Activated T-cell treated with anti-CD3 and anti-CD28 coated beads, Interleukin-2, amount 50 U/mL, for 1 hour (primary cell): ENCODE measurements around the gene MEOX2.

ENCODE experiments used
- DNase-seq: peaks from one replicate; pipeline ENCODE4 v3.0.0-alpha.2; 2020

Gene MEOX2

DNA sequence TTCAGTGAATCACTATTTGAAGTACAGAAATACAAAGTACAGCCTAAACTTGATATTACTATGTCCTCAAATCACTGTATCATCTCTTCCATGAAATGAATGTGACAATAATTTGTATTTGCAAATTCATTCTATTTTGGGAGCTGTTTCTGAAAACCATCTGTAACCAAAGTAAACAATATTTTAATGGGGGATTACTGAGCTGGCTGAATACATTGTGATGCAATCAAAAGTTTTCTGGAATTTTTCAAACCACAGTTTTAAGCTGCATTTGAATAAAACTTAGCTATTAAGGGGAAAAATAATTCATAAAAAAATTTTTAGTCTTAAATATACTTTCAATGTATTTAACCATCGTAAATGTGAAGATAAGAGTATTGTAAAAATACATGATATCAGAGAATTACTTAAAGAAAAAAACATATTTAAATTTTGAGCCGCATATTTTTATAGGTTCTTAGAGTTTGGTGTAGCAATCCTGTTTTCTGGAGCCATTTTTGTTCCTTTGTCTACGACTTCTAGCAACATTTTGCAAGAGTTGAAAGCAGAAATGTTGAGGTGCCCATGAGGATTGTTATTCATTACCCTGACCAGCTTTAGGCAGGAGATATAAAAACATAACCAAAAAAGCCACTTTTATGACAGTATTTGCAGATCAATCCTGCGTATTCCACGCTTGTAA, 78.8 kb downstream of the MEOX2 start:
- no peak for DNase-seq

DNA sequence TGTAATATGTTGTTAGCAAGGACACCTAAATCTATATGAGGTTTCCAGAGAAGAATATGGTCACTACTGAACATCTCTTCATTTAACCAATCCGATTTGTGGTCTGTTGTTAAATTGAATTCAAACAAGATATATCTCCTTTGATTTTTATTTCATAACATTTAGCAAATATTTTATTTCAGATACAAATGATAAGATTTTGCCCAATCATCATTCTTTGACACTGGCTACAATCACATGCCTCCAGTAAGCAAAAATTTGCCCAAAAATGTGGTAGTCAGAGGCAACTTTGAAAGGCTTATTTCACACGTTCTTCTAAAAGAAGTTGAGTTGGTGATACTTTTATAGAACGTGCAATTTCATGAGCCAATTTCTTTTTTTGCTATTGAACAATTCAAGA, 79.9 kb downstream of the MEOX2 start:
- no peak for DNase-seq

DNA sequence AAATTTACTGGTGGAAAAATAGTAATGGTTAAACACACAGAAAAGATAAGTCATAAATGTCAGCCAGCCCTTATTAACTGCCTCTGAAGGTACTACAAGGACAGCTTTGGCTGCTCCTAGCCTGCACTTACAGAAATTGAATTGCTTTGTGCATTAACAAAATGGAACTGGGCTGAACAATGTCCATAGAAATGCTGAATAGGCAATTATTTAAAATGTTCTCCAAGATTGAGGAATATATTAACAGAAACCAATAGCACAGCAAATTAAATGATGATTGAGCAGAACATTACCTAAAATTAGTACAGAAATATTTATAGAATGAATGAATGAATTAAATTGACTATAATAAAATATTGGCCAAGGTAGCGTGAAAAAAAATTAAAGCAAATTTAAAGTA, 82.3 kb downstream of the MEOX2 start:
- DNase-seq, result no peak

DNA sequence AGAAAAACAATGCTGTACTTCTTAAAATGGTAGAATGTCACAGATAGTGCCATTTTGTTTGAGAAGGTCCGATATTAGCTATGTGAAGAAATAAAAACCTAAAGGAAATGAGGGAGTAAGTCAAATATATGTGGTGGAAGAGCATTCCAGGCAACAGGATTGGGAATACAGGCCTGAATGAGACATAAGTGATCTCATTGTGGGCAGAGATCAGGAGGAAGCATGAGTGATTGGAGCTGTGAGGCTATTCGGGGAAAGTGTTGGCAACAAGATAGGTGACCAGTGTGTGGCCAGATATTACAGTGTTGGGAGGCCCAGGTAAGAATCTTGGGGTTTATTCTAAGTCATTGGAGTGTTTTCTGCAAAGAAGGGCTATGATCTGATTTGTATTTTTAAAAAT, 83.4 kb downstream of the MEOX2 start:
- DNase-seq, result no peak

DNA sequence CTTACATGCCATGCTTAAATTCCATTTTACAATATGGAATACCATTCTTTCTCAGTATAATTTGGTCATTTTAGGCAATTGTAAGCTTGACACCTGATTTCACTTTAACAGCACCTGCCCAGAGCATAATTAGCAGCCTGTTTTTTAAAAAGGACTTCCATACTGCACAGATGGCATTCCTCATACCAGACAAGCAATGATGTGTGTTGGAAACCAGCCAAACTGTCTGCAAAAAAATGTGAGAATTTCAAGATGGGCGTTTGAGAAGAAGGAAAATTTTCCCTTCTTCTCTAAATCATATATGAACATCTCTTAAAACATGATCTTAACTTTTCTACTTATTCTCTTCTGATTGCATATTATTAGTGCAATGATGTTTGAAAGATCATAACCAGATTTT, 84.2 kb downstream of the MEOX2 start:
- no peak for DNase-seq

DNA sequence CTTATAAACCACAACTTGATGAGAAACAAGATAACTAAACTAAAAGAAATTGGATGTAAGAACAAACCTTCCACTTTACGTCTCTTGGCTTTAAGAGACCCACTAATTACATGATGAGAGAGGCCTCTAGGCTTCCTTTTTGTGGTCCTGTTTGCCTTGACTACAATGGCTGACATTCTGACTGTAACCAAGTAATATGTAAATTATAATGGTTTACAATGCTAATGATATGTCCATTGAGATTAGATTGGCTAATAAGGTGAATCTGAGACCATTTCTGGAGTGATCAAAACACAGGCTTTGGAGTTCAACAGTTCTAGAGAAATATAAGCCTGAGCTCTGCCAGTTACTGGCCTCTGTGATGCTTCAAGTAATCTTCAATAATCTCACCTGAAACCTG, 85.3 kb downstream of the MEOX2 start:
- no peak for DNase-seq

DNA sequence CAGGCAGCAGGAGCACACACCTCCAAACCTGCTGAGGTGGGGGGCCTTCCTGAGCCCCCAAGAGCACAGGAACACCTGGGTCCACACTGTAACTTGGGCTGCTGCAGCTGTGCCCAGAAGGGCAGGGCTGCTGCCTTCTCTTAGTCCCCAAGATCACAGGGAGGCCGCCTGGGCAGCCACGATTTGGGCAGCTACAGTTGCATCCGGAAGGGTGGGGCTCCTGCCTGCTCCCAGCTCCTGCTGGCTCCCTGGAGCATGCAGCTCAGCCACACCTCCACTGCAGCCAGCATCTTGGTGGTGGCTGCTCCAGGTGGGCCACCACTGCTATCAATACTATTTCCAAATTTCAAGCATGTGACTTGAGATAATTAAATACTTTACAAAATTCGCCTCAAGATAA, 86.2 kb downstream of the MEOX2 start:
- DNase-seq, result no peak

DNA sequence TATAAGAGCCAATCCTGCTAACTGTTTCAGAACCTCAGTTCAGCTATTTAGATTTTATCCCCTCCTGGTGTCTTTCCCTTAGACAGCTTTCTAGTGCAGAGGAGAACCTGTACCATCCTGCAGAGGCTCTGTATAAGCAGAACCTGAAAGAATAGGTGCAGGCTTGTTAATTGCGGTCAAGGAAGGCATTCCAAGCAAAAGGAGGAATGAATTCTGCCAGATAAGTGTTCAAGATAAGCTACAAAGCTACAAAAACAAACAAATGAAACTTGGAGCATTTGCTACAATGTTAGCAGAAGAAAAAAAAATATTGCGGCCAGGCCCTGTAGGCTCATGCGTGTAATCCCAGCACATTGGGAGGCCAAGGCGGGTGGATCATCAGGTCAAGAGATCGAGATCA, 92.0 kb downstream of the MEOX2 start:
- DNase-seq, result no peak

DNA sequence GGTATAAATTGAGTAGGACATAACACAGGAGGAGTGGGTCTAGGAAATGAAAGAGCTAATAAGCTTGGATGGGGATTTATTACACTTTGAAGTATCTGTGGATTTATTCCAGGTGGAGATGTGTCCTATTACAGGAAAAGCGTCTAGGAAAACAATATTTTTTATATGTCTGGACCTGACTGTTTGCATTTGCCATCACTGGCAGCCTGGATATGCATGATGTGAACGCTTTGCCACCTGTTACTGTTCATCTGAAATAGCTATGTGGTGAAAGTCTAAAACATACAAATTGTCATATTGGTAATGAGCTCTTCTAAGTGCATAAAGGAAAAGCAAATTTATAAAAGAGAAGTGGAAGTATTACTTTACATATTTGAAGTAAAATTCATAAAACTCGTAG, 93.1 kb downstream of the MEOX2 start:
- no peak for DNase-seq

DNA sequence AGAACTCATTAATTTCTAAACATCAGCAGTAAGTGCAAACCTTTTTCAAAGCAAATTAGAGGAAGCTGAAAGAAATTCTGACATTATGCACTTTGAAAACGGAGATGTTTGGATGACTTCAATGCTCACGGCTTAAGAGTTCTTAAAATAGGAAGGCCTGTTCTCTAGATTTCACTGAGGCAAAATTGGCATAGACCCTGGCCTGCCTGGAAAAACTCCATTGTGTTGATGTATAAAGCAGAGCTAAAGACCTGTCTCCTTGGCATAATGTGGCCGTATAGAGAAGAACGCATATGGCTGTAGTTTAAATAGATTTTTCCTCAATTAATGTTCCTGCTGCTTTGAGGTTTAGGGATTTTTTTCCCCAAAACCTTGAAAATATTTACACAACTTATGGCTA, 100.2 kb downstream of the MEOX2 start:
- DNase-seq, result no peak

DNA sequence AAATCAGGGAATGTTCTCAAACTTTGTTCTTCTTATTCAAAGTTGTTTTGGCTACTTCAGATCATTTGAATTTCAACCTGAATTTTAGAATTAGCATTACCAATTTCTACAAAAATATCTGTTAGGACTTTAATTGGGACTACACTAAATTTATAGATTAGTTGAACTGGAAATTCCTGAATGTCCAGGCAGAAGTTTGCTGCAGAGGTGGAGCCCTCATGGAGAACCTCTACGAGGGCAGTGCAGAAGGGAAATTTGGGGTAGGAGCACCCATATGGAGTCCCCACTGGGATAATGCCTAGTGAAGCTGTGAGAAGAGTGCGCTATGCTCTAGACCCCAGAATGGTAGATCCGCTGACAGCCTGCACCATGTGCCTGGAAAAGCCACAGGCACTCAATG, 101.9 kb downstream of the MEOX2 start:
- DNase-seq, result no peak

DNA sequence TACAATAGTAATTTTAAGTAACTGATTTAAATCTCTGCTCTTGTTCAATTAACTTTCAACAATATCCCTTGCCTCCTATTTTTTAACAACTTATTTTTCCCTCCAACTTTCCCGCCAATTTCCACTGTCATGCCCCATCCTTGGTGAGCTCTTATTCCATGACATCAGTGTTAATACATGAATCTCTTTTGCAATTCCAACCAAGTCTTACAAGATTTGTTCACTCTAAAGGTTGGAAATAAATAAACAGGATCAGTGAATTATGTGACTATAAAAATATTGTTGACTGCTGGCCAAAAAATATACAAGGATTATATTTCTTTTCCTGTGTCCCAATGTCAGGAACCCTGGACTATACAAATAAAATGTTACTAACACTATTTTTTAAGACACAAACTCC, 103.7 kb downstream of the MEOX2 start:
- no peak for DNase-seq

DNA sequence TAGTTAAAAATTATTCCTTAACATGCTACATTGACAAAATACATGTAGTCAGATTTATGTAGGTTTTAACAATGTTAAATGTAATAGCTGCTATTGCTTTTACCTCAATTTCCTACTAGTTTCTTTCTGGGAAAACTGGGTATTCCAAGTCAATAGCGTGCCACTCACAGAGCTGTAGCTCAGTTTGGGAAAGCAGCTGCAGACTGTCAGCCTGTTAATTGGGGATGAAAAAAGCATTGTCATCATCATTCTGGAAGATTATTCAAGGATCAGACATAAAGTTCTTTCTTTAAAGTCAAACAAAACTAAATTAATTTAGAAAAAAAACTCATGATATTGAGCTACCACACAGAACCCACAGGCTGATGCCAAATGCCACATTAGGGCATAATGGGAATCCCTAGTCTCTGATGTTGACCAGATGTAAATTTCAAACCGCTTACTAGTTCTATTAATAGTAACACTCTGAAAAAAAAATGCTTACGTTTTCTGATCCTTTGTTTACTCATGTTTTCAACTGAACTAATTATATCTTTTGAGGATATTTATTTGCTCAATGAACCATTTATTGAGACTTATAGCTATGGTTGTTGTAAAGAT, 105.0 kb downstream of the MEOX2 start:
- no peak for DNase-seq

DNA sequence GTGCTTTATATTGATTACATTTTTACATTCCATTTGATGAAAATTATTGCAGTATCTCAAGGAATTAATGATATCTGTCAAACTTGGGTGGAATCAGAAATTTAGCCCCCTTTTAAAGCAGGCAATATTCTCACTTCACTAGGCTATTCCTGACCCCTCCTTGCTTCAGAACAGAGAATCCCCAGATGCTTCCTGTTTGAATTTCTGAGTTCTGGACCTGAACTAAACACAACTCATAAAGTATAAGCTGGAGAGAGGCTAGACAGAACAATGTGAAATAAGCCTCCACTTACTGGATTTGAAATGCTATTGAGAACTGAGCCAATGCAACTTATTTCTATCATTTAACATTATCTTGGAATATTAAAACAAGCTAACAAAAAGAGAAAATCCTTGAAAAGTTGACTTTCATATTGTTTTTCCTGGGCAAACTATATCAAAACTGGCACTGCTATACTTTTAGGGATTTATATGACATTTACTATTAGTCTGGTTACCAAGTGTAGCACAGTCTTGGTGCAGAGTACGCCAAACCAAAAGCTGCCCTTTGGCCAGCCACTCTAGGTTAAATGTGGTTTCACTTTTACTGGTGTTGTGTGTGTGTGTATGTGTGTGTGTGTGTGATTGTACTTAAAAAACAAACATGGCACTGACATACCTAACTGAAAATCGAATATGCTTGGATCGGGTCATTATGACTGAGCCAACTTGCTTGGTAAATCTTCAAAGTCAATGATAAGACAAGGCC, 105.7 kb downstream of the MEOX2 start:
- no peak for DNase-seq

DNA sequence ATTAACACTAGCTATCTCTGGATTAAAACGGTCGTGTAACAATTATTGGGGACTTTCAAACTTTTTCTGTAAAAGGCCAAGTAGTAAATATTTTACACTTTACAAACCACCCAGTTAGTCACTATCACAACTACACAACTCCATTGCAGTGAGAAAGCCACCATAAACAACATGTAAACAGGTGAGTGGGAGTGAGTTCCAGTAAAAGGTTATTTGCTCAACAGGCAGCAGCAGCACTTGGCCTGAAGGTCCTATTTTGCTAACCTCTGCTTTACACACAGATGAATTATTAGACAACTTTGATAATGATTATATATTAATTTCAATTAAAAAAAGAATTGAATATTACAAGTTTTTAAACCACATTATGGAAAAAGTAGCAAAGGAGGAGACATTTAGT, 108.9 kb downstream of the MEOX2 start:
- DNase-seq, result no peak

DNA sequence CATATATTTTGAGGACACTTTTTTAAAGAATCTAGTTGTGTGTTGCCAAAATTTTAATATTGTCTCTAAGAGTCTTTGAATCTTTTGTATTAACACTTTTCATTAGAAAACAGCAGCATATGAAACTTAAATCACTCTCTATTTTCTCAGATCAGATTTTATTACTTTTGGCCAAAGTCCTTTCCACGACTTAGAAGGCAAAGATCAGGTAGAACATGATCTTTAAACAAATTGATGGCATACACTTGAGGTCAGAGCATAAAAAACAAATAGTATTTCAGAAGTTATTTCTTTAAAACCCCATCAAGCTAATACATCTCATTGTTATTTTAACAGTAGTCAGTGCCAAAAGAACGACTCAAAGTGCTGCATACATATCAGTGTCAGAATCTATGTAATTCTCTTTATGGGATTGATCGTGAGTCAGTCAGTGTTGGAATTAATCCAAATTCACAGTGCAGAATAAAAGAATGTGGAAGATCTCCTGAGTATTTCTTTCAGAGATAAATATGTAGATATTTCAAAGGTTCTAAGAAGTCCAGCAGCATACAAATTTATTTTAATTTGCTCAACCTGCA, 115.1 kb downstream of the MEOX2 start:
- no peak for DNase-seq

DNA sequence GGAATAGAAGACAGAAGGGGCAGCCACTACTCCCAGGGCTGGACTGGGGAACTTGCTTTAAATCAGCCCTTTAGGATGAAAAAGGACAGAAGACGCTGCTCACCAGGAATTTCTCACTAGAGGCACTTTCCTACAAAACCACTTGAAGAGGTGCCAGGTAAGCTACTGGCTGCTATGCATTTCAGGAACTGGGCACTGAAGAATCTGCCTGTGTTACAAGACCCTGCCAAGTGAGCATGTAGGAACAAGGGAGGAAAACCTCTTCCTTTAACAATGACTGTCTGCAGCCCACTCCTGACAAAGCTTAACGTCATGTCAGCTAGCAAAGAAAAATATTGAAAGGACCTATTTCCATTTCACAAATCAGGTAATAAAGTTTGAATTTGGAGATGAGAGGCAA, 118.8 kb downstream of the MEOX2 start:
- DNase-seq, result no peak

DNA sequence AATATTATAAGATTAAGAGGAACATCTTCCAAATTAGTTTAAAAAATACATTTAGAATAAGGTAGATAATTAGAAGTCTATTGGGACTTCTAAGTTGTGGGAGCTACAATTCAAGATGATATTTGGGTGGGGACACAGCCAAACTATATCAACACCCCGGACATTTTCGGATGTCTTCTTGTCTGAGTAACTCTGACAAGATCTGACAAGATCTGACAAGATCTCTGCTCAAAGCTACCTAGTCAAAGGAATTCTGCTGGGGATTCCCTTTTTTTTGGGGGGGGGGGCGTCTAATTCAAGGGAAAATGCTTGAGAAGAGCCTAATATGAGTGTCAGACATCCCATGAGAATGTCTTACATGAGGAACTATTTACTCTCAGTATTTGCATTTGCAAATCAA, 119.4 kb downstream of the MEOX2 start:
- no peak for DNase-seq

DNA sequence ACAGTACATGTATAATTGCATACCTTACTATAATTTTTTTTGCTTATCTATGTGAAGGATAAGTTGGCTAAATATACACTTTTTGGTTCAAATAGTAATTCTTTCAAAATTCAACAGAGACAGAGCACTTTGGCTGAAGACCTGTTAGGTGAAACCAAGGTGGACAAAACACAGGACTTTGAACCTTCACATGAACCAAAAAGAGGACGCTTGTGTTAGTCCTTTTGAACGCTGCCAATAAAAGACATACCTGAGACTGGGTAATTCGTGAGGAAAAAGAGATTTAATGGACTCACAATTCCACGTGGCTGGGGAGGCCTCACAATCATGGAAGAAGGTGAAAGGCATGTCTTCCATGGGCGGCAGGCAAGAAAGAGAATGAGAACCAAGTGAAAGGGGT, 120.0 kb downstream of the MEOX2 start:
- no peak for DNase-seq

DNA sequence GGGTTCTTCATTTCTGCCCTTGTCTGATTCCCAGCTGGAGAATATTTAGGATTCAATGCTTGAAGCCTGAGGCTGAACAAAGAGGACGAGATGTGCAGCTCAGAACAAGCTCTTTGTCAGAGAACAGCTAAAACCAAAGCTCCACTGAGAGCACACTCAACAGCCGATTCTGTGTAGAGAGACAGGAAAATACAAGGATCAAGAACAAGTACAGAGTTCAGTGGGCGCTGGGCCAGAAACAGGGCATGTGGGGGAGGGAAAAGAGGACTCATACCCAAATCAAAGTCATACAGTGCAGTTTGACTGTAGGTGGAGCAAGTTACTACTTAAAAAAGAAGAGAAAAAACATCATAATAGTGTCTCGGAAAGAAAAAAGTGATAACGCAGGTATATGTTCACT, 124.6 kb downstream of the MEOX2 start, which contains the start of gene AGMO:
TSS of gene AGMO (minus strand) at position 181 of the 400 bp plus-strand sequence.
- DNase-seq, result no peak
